ENCODE measurements around the gene NUSAP1.

DNA sequence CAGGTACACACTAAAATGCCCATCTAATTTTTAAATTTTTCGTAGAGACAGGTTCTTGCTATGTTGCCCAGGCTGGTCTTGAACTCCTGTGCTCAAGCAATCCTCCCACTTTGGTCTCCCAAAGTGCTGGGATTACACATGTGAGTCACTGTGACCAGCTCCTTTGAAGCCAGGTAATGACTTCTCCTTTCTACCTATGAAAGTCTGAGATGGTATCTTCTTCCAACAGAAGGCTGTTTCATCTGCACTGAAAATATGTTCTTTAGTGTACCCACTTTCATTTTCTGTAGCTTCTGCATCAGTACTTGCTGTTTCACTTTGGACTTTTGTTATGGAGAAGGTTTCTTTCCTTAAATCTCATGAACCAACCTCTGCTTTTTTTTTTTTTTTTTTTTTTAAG lies 9.1 kb upstream of the NUSAP1 start:
- TF ChIP-seq POLR2AphosphoS5 (IDR thresholded peaks at IDR 0.05): no peak
- TF ChIP-seq POLR2A (IDR thresholded peaks at IDR 0.05): no peak

Data from gastroesophageal sphincter (tissue), 2 donors.